ENCODE data around the gene LOXL3.

Gene LOXL3

GRCh38 chr2:74551530-74551929 is 2.2 kb downstream of the LOXL3 start:
- DNase-seq, result no peak

GRCh38 chr2:74550231-74550630 is 3.5 kb downstream of the LOXL3 start:
- no peak for DNase-seq

GRCh38 chr2:74548900-74549826 is 4.6 kb downstream of the LOXL3 start:
- DNase-seq, result peak; percentile 22

DNA sequence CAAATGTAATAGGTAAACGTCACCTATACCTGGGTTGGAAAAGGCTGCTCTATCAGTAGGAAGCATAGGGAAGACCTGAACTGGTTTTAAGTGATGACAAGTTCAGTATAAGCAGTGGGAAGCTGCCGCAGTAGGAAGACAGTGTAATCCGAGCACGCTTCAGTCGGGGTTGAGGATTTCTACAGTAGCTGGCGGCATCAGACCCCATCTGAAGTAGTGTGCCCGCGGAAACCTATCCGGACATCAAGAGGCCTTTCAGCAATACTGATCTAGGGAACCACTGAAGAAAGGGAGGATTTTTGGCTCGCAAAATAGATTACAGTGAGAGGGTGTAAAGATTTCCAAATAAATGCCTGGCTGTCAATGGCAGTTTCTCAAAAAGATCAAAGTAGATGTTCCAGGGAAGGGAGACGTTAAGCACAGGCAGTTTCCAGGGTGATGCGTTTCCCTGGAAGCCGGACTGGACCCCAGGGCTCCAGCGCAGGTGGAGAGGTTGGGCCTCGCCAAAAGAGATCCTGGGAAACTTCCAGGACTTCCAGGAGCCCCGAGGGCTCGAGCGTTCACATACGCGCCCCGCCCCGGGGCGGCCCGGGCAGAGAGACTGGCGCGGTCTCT is 5.3 kb downstream of the LOXL3 start:
- DNase-seq, result peak; percentile 41

DNA sequence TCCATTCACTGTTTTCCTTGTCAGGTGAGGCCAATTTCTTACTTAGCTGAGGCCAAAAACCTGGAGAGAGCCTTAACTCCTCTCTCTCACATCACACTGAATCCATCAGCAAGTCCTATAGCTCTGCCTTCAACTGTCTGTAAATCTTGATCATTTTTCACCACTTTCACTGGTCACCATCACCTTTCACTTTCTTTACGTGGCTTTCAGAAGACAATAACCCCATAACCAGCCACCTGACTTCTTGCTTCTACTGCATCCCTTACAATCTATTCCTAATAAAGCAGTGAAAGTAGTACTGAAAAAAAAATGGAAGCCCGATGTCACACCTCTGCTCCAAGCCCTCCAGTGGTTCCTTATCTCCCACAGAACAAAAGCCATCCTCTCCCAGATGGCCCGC is 7.7 kb downstream of the LOXL3 start:
- DNase-seq, result no peak

DNA sequence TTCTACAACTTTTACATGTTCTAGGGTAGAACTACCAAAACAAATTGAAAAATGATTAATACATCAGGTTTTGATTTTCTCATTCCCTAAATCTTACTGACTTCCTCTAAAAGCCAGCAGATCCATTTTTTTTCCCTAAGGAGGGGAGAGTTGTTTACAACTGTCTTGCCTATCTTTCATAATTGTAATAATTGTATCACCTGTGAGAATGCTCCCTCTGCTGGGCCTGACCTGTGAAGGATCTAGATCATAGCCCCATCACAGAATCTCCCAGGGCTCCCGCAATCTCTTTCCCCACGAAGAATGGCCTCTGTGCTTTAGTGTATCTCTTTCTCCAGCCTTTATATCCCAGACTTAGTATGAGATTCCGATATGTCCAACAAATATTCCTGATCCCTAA is 9.1 kb downstream of the LOXL3 start:
- DNase-seq, result no peak

- no peak for DNase-seq
Observed at GRCh38 chr2:74542978-74543377, 10.8 kb downstream of the LOXL3 start.

DNA sequence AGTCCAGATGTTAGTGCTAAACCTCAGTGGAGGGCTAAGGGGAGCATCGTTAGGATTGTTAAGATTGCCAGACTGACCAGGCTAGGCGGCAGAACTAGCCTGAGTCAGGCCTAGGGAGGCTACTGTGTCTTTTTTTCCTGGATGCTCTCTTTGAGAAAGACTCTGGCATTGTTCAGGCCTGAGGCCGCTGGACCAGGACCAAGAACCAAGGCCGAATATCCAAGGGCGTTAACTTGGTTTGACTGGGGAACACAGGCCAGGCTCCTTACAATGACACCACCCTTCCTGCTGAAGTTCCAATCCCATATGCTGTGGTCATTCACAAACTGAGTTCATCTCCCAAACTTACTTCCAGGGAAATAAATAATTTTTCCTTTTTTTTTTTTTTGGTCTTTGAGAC is 13.5 kb downstream of the LOXL3 start:
- no peak for DNase-seq

GRCh38 chr2:74538881-74539339 is 14.8 kb downstream of the LOXL3 start:
- no peak for DNase-seq

- DNase-seq, result no peak
Observed at GRCh38 chr2:74537140-74537539, 16.6 kb downstream of the LOXL3 start.

- DNase-seq, result no peak
Observed at GRCh38 chr2:74536166-74536950, 17.4 kb downstream of the LOXL3 start.

GRCh38 chr2:74535440-74535965 is 18.2 kb downstream of the LOXL3 start:
- no peak for DNase-seq

DNA sequence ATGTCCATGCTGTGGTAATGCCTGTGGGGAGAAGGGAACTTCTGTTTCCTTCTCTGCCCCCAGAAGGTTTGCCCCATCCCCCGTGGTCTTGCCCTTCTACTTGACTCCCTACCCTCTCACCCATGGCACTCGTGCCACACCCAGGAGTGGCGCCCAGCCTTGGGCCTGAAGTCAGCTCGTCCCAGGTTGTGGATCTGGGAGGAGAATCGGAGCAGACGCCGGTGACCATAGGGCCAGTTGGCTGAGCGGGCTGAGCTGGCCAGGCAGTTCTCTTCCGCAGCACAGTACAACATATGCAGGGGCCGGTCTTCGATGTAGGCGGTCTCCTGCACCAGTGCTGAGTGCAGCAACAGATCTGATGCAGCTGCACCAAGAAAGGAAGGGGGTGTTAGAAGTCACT is 19.3 kb downstream of the LOXL3 start:
- DNase-seq, result no peak

DNA sequence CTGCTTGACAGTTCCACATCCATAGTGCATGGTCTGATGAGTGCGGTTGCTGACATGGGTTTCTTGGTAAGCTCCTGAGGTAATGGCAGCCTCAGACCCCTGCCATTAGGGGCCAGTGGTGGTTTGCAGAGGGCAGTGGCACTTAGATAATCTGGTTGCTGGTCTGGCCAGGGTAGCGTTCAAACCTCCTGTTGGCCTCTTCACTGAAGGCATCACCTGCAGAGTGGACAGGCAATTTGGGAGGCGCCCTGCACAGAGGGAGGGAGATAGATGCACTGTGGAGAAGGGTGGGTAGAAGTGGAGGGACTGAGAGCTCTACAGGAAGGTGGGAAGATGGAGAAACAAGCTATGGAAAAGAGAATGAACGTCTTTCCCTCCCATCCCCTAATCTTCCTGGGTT is 20.3 kb downstream of the LOXL3 start:
- no peak for DNase-seq

DNA sequence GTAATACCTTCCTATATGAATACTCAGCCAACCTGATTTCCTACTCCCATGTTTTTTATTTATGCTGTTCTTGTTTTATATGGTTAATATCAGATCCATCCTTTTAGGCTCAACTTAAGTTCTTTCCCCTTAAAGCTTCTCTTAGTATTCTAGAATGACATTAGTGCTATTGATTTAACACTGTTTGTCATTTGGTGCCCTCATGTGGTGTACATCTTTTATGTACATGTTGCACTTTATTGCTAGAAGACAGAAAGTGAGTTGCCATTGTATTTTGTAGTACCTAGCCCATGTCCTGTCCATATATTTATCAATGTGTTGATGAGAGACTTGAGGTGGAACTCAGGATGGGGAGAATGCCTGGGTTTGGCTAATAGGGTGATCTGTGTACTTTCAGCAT is 21.5 kb downstream of the LOXL3 start:
- peak; percentile 8 for DNase-seq

GRCh38 chr2:74531666-74532065 is 22.1 kb downstream of the LOXL3 start:
- DNase-seq, result no peak

DNA sequence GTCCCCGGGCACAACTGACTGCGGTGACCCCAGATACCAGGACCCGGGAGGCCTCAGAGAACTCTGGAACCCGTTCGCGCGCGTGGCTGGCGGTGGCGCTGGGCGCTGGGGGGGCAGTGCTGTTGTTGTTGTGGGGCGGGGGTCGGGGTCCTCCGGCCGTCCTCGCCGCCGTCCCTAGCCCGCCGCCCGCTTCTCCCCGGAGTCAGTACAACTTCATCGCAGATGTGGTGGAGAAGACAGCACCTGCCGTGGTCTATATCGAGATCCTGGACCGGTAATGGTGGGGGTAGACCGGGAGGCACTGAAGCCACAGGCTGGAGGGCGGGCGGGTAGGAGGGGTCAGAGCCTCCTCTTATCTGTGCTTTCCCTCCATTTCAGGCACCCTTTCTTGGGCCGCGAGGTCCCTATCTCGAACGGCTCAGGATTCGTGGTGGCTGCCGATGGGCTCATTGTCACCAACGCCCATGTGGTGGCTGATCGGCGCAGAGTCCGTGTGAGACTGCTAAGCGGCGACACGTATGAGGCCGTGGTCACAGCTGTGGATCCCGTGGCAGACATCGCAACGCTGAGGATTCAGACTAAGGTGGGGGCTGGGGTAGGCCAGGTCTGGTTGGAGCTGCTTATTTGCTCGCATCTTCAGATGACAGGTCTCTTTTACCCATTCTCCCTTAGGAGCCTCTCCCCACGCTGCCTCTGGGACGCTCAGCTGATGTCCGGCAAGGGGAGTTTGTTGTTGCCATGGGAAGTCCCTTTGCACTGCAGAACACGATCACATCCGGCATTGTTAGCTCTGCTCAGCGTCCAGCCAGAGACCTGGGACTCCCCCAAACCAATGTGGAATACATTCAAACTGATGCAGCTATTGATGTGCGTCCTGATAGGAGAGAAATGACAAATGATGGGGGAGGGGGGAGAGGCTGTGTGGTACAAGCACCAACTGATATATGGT is 23.2 kb downstream of the LOXL3 start:
- DNase-seq, result no peak

GRCh38 chr2:74529357-74530238 is 24.1 kb downstream of the LOXL3 start, which contains the start of the genes AUP1 and HTRA2:
Gene AUP1 (minus strand): TSS chr2:74529706. CDS start chr2:74529629, 77 bp downstream.
Gene HTRA2 (plus strand): TSS chr2:74529933. CDS start chr2:74530007, 74 bp downstream.
- peak; percentile 72 for DNase-seq

DNA sequence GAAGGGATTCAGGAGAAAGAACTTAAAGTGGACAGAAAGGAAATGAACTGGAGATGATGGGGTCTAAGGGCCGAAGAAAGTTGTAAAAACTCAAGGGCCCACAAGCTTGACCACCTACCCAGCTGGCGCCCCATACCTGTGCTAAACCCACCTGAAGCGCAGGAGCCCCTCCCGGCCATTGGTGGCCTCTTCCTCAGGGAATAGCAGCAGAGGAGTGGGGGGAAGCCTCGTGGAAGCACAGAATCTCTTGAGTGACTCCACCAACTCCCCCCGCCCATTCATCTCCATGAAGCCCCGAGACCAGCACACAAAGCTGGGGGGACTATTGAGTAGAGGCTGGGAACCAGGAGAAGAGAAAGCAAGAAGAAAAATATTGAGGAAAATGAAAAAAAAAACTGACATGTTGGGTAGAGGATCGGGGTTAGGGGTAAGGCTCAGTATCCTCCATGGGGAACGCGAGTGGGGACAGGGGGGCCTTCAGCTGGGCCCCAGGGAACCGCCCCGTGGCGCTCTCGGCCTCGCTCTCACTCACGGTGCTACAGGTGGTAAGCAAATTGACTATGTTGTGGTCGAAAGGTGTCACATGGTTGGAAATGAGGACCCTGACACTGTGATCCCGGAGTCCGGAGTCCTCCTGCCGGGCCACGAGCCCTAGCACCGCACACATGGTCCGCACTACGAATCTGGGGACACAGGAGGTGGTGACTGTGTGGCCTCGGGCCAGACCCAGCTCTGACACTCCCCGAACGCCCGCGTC is 25.0 kb downstream of the LOXL3 start:
- DNase-seq, result no peak

DNA sequence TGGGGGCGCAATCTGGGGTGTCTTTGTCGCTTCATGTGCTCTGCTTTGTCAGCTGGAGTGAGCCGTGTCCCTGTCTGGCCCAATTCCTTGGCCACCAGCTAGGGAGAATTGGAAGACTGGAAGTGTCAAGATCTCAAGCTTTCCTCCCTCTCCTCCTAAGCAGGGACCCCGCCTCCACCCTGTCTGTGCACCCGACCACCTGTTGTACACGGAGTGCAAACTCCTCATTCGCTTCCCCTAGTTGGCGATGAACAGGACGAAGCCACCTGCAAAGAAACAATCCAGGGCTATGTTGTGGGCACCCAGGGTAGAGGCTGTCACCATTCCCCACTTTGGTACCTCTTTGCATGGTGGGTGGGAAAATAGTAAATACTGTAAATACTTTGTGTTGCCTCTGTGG is 26.0 kb downstream of the LOXL3 start:
- no peak for DNase-seq

All from NCI-H748 treated with DMSO at 0.1 percent for 48 hours (cell line).